Activated naive CD8-positive, alpha-beta T cell (primary cell): Measurements from ENCODE around the gene RAB2B.
"Not testable (repeated sequence)": the region's sequence is repeated elsewhere in the genome, so short reads cannot be mapped to it uniquely, and the experiment has no call there.

Experiments
- H3K27ac Mint-ChIP-seq: one replicate; pipeline ENCODE4 v1.8.0; 2021; ENCODE audit warnings: mixed read lengths
- H3K27me3 Mint-ChIP-seq: one replicate; pipeline ENCODE4 v1.8.0; 2021; ENCODE audit warnings: mixed read lengths
- H3K36me3 Mint-ChIP-seq: one replicate; pipeline ENCODE4 v1.8.0; 2021; ENCODE audit warnings: mixed read lengths
- H3K4me1 Mint-ChIP-seq: one replicate; pipeline ENCODE4 v1.8.0; 2021; ENCODE audit warnings: low read depth, mixed read lengths
- H3K4me3 Mint-ChIP-seq: one replicate; pipeline ENCODE4 v1.8.0; 2021; ENCODE audit warnings: mild to moderate bottlenecking, mixed read lengths
- H3K9me3 Mint-ChIP-seq: one replicate; pipeline ENCODE4 v1.8.0; 2021; ENCODE audit warnings: low read depth, mixed read lengths

RAB2B gene

GRCh38 chr14:21442657-21443056, 34.1 kb downstream of the RAB2B start:
- not testable (repeated sequence) for H3K4me3 Mint-ChIP-seq, H3K27ac Mint-ChIP-seq, H3K27me3 Mint-ChIP-seq, H3K36me3 Mint-ChIP-seq, H3K9me3 Mint-ChIP-seq
- H3K4me1 Mint-ChIP-seq: peaks cover 46% of the 10 kb centered on the region

- H3K4me3 Mint-ChIP-seq: no peak overlapping the region
Observed at GRCh38 chr14:21440859-21441258, 35.9 kb downstream of the RAB2B start.

GRCh38 chr14:21437063-21437901, 39.5 kb downstream of the RAB2B start:
- peak overlapping the region; percentile 67 for H3K27ac Mint-ChIP-seq
- H3K36me3 Mint-ChIP-seq: peaks cover 2% of the 10 kb centered on the region
- H3K27me3 Mint-ChIP-seq: no peaks in the 10 kb centered on the region
- H3K4me1 Mint-ChIP-seq: peaks cover 67% of the 10 kb centered on the region
- peak overlapping the region; percentile 96 for H3K4me3 Mint-ChIP-seq
- H3K9me3 Mint-ChIP-seq: no peaks in the 10 kb centered on the region

More at GRCh38 chr14:21440859-21441258, 35.9 kb downstream of the RAB2B start:
- H3K4me1 Mint-ChIP-seq: peaks cover 50% of the 10 kb centered on the region
- H3K36me3 Mint-ChIP-seq: peaks cover 2% of the 10 kb centered on the region
- H3K9me3 Mint-ChIP-seq: no peaks in the 10 kb centered on the region
- H3K27me3 Mint-ChIP-seq: no peaks in the 10 kb centered on the region
- H3K27ac Mint-ChIP-seq: peak overlapping the region; percentile 80

GRCh38 chr14:21436567-21437062, 40.1 kb downstream of the RAB2B start:
- Mint-ChIP-seq H3K9me3 (no peaks in the 10 kb centered on the region), H3K4me3 (peak overlapping the region; percentile 96), H3K36me3 (peaks cover 2% of the 10 kb centered on the region), H3K27me3 (no peaks in the 10 kb centered on the region), H3K27ac (peak overlapping the region; percentile 67), H3K4me1 (peaks cover 65% of the 10 kb centered on the region)

- peaks cover 5% of the 10 kb centered on the region for H3K36me3 Mint-ChIP-seq
- H3K9me3 Mint-ChIP-seq: no peaks in the 10 kb centered on the region
- peaks cover 37% of the 10 kb centered on the region for H3K4me1 Mint-ChIP-seq
- H3K4me3 Mint-ChIP-seq: no peak overlapping the region
- no peak overlapping the region for H3K27ac Mint-ChIP-seq
- H3K27me3 Mint-ChIP-seq: no peaks in the 10 kb centered on the region
Observed at GRCh38 chr14:21431126-21431525, 45.6 kb downstream of the RAB2B start.

- Mint-ChIP-seq H3K4me1 (peaks cover 18% of the 10 kb centered on the region), H3K36me3 (peaks cover 5% of the 10 kb centered on the region), H3K27ac (no peak overlapping the region), H3K27me3 (no peaks in the 10 kb centered on the region), H3K4me3 (no peak overlapping the region), H3K9me3 (no peaks in the 10 kb centered on the region)
Observed at GRCh38 chr14:21428930-21429329, 47.8 kb downstream of the RAB2B start.

GRCh38 chr14:21426692-21427091, 50.1 kb downstream of the RAB2B start:
- Mint-ChIP-seq H3K27me3 (no peaks in the 10 kb centered on the region), H3K4me3 (no peak overlapping the region), H3K4me1 (peaks cover 5% of the 10 kb centered on the region), H3K27ac (no peak overlapping the region), H3K36me3 (peaks cover 5% of the 10 kb centered on the region), H3K9me3 (no peaks in the 10 kb centered on the region)

- no peak overlapping the region for H3K4me3 Mint-ChIP-seq
- peaks cover 2% of the 10 kb centered on the region for H3K36me3 Mint-ChIP-seq
- no peak overlapping the region for H3K27ac Mint-ChIP-seq
Observed at GRCh38 chr14:21419528-21419927, 57.2 kb downstream of the RAB2B start.

GRCh38 chr14:21415329-21415728, 61.4 kb downstream of the RAB2B start:
- H3K4me1 Mint-ChIP-seq: peaks cover 13% of the 10 kb centered on the region
- no peak overlapping the region for H3K27ac Mint-ChIP-seq
- H3K4me3 Mint-ChIP-seq: no peak overlapping the region
- H3K27me3 Mint-ChIP-seq: no peaks in the 10 kb centered on the region
- H3K9me3 Mint-ChIP-seq: no peaks in the 10 kb centered on the region
- peaks cover 2% of the 10 kb centered on the region for H3K36me3 Mint-ChIP-seq

More at GRCh38 chr14:21419528-21419927, 57.2 kb downstream of the RAB2B start:
- H3K9me3 Mint-ChIP-seq: no peaks in the 10 kb centered on the region
- no peaks in the 10 kb centered on the region for H3K27me3 Mint-ChIP-seq
- H3K4me1 Mint-ChIP-seq: peaks cover 5% of the 10 kb centered on the region

- peak overlapping the region; percentile 68 for H3K27ac Mint-ChIP-seq
- no peaks in the 10 kb centered on the region for H3K27me3 Mint-ChIP-seq
- H3K9me3 Mint-ChIP-seq: no peaks in the 10 kb centered on the region
- no peak overlapping the region for H3K4me3 Mint-ChIP-seq
- H3K36me3 Mint-ChIP-seq: peaks cover 2% of the 10 kb centered on the region
- H3K4me1 Mint-ChIP-seq: peaks cover 13% of the 10 kb centered on the region
Observed at GRCh38 chr14:21414137-21414631, 62.6 kb downstream of the RAB2B start.
